T-cell (primary cell): Measurements from ENCODE around the gene GABRB3. TPM values are rescaled to one million over a fixed set of nuclear protein-coding genes. Genes with fewer than 3 reads are reported as not detected.

Experiments
- ATAC-seq, 4 experiments: fragments of 200-7000 bp in 3 of 4; fragments of 150-1000 bp in 1 of 4; cut with Tn5 transposase; replicated peaks in 1 of 4; 1 replicate in 3 of 4; 2 replicates in 1 of 4; pipeline ENCODE4 v1.10.0; 2021; ENCODE audit warnings: moderate library complexity in 3 of 4, mild to moderate bottlenecking in 2 of 4, moderate number of reproducible peaks in 1 of 4
- CTCF ChIA-PET, 2 donors: fragments of 300-600 bp; sonication (Branson Sonifier 250); formaldehyde crosslinking; loops; one replicate each; lab custom pipeline; 2022; ENCODE audit warnings: antibody characterized with exemption in 2 of 2; lab: Charles Lee
- POLR2A ChIA-PET, 2 donors: fragments of 300-600 bp; sonication (Branson Sonifier 250); formaldehyde crosslinking; loops; one replicate each; lab custom pipeline; 2022; ENCODE audit warnings: antibody characterized with exemption in 2 of 2; lab: Charles Lee
- DNase-seq, 35 experiments: peaks; one replicate each; pipeline versions ENCODE4 v3.0.0 to v3.0.0-alpha.2; 2013 to 2023
- H3K27ac ChIP-seq: one replicate; pipeline ENCODE4 v1.5.1; 2013; ENCODE audit warnings: low read length
- H3K27me3 ChIP-seq, 2 experiments: replicated peaks in 1 of 2; 1 replicate in 1 of 2; 2 replicates in 1 of 2; pipeline versions ENCODE4 v1.6.1 to v1.7.0; 2013; ENCODE audit warnings: low read length in 1 of 2, mixed read lengths in 1 of 2; ENCODE audit not compliant: control insufficient read depth in 2 of 2, insufficient read depth in 2 of 2; ENCODE audit errors: extremely low read depth in 1 of 2
- H3K36me3 ChIP-seq, 2 donors: 1 replicate in 1 of 2; 2 replicates in 1 of 2; pipeline versions ENCODE4 v1.6.1 to v1.7.0; 2013; ENCODE audit warnings: low read length in 1 of 2; ENCODE audit not compliant: control insufficient read depth in 2 of 2, insufficient read depth in 1 of 2; ENCODE audit errors: extremely low read depth in 1 of 2
- H3K4me1 ChIP-seq, 2 experiments: 1 replicate in 1 of 2; 2 replicates in 1 of 2; pipeline versions ENCODE4 v1.6.1 to v1.7.0; 2013; ENCODE audit warnings: low read length in 2 of 2, mixed read lengths in 1 of 2; ENCODE audit not compliant: insufficient read depth in 2 of 2, control insufficient read depth in 1 of 2; ENCODE audit errors: extremely low read depth in 1 of 2
- H3K4me3 ChIP-seq, 2 donors: 1 replicate in 1 of 2; 2 replicates in 1 of 2; pipeline versions ENCODE4 v1.5.1 to v1.7.0; 2013; ENCODE audit warnings: mild to moderate bottlenecking in 2 of 2, low read length in 1 of 2, moderate library complexity in 1 of 2; ENCODE audit not compliant: control insufficient read depth in 1 of 2; ENCODE audit errors: extremely low read depth in 1 of 2
- H3K9me3 ChIP-seq: 2 replicates; pipeline ENCODE4 v1.7.0; 2013
- H3K27ac Mint-ChIP-seq, 2 donors: one replicate each; pipeline ENCODE4 v1.8.0; 2020 to 2021; ENCODE audit warnings: mild to moderate bottlenecking in 2 of 2, mixed read lengths in 2 of 2
- H3K27me3 Mint-ChIP-seq, 2 donors: one replicate each; pipeline ENCODE4 v1.8.0; 2021 to 2022; ENCODE audit warnings: mixed read lengths in 2 of 2
- H3K36me3 Mint-ChIP-seq: one replicate; pipeline ENCODE4 v1.8.0; 2021; ENCODE audit warnings: mixed read lengths
- H3K4me1 Mint-ChIP-seq, 3 donors: one replicate each; pipeline ENCODE4 v1.8.0; 2020 to 2022; ENCODE audit warnings: mixed read lengths in 3 of 3, mild to moderate bottlenecking in 1 of 3
- H3K4me3 Mint-ChIP-seq, 3 donors: one replicate each; pipeline ENCODE4 v1.8.0; 2020 to 2022; ENCODE audit warnings: mild to moderate bottlenecking in 3 of 3, mixed read lengths in 3 of 3, moderate library complexity in 3 of 3
- H3K9me3 Mint-ChIP-seq, 3 donors: one replicate each; pipeline ENCODE4 v1.8.0; 2020 to 2022; ENCODE audit warnings: mixed read lengths in 3 of 3
- WGBS: methylation state at CpG from one replicate; pipeline ENCODE4 v1.1.5; 2013; ENCODE audit warnings: missing lambda C conversion rate; ENCODE audit not compliant: insufficient coverage; 5-methylcytosine and 5-hydroxymethylcytosine counted together
- total RNA-seq, 35 experiments: library from RNA in 6 of 35; stranded (reverse) in 6 of 35; fragments of 120-200 nt in 1 of 35; gene quantifications; one replicate each; pipeline versions ENCODE4 v1.2.1 to v1.2.4 and lab custom pipeline; 2013 to 2026

GABRB3 gene
- total RNA-seq: under 1 TPM in 3 of 5 donors, not detected in 2; 0.23 to 0.76 (median 0.54) TPM
- total RNA-seq (2013): 0.09 TPM
- 0 to 0.32 (median 0.05) reads per million in 29 experiments for total RNA-seq (lab: John Stamatoyannopoulos, UW)

GRCh38 chr15:26772154-26773066, at the start of gene GABRB3:
Gene GABRB3 (minus strand): TSS chr15:26773066.
- no peak within 1 kb of the TSS for H3K4me3 ChIP-seq
- DNase-seq (no peak), ATAC-seq (no peak)
- Mint-ChIP-seq H3K36me3 (no peaks in the 10 kb centered on the region), H3K4me3 (peak within 1 kb of the TSS in 1 of 3 donors; percentile 62), H3K9me3 (peaks cover 0 to 3% (median 0%) of the 10 kb centered on the region in 3 donors), H3K27me3 (peaks cover 37 to 43% of the 10 kb centered on the region in 2 donors), H3K27ac (no peak within 1 kb of the TSS), H3K4me1 (peaks cover 0 to 8% (median 3%) of the 10 kb centered on the region in 3 donors)
- H3K4me1 ChIP-seq: no peaks in the 10 kb centered on the region
- ChIA-PET CTCF (no interaction called here), POLR2A (no interaction called here)
- H3K36me3 ChIP-seq: no peaks in the 10 kb centered on the region
- 15% methylated on average over 87 of the region's 112 CpGs for WGBS
- H3K27me3 ChIP-seq: peaks cover 17 to 18% of the 10 kb centered on the region in 2 experiments
- no peak within 1 kb of the TSS for H3K27ac ChIP-seq
- no peaks in the 10 kb centered on the region for H3K9me3 ChIP-seq

- no peak overlapping the region for H3K27ac ChIP-seq
- no peak overlapping the region for H3K4me3 ChIP-seq
- CTCF ChIA-PET: no interaction called here
- H3K36me3 ChIP-seq: no peaks in the 10 kb centered on the region
- no peaks in the 10 kb centered on the region for H3K36me3 Mint-ChIP-seq
- H3K4me1 Mint-ChIP-seq: no peaks in the 10 kb centered on the region
- POLR2A ChIA-PET: interaction anchor here in 1 of 2 donors (0.7 kb wide), 1 partner anchor 947 kb away, joined by 5 read pairs; no protein-coding TSS in a partner anchor
- no peak overlapping the region for H3K4me3 Mint-ChIP-seq
- H3K27me3 ChIP-seq: peaks cover 0 to 5% of the 10 kb centered on the region in 2 experiments
- no peak overlapping the region for H3K27ac Mint-ChIP-seq
- H3K9me3 Mint-ChIP-seq: peaks cover 5 to 22% (median 9%) of the 10 kb centered on the region in 3 donors
- H3K4me1 ChIP-seq: no peaks in the 10 kb centered on the region
- no peak for DNase-seq
- no peak for ATAC-seq
- WGBS: 71% methylated on average over 10 of the region's 15 CpGs
- H3K9me3 ChIP-seq: no peaks in the 10 kb centered on the region
- H3K27me3 Mint-ChIP-seq: no peaks in the 10 kb centered on the region
These were observed 34.9 kb upstream of the GABRB3 start for GRCh38 chr15:26807517-26808427.

- Mint-ChIP-seq H3K27me3 (no peaks in the 10 kb centered on the region), H3K4me1 (no peaks in the 10 kb centered on the region), H3K9me3 (peaks cover 3 to 15% (median 9%) of the 10 kb centered on the region in 3 donors), H3K36me3 (no peaks in the 10 kb centered on the region), H3K4me3 (no peak overlapping the region), H3K27ac (no peak overlapping the region)
- DNase-seq (no peak), ATAC-seq (no peak)
- peaks cover 0 to 5% of the 10 kb centered on the region in 2 experiments for H3K27me3 ChIP-seq
- H3K4me3 ChIP-seq: no peak overlapping the region
- H3K9me3 ChIP-seq: no peaks in the 10 kb centered on the region
- POLR2A ChIA-PET: no interaction called here
- 79% methylated on average over 3 of the region's 5 CpGs for WGBS
- no peaks in the 10 kb centered on the region for H3K4me1 ChIP-seq
- H3K36me3 ChIP-seq: no peaks in the 10 kb centered on the region
- CTCF ChIA-PET: interaction anchor here in 1 of 2 donors (0.6 kb wide), 1 partner anchor 685 kb away, joined by 3 read pairs; no protein-coding TSS in a partner anchor
- no peak overlapping the region for H3K27ac ChIP-seq
These were observed 33.7 kb upstream of the GABRB3 start for GRCh38 chr15:26806574-26806973.

GRCh38 chr15:26806151-26806550, 33.3 kb upstream of the GABRB3 start:
- no peaks in the 10 kb centered on the region for H3K36me3 ChIP-seq
- H3K9me3 ChIP-seq: no peaks in the 10 kb centered on the region
- peaks cover 0 to 5% of the 10 kb centered on the region in 2 experiments for H3K27me3 ChIP-seq
- H3K4me3 Mint-ChIP-seq: no peak overlapping the region
- no peaks in the 10 kb centered on the region for H3K4me1 Mint-ChIP-seq
- whole genome bisulfite sequencing: 33% methylated on average over 2 of the region's 4 CpGs
- CTCF ChIA-PET: interaction anchor here in 1 of 2 donors (0.6 kb wide), 1 partner anchor 685 kb away, joined by 3 read pairs; no protein-coding TSS in a partner anchor
- H3K27ac ChIP-seq: no peak overlapping the region
- POLR2A ChIA-PET: no interaction called here
- peaks cover 3 to 12% (median 9%) of the 10 kb centered on the region in 3 donors for H3K9me3 Mint-ChIP-seq
- H3K36me3 Mint-ChIP-seq: no peaks in the 10 kb centered on the region
- no peaks in the 10 kb centered on the region for H3K4me1 ChIP-seq
- no peaks in the 10 kb centered on the region for H3K27me3 Mint-ChIP-seq
- ATAC-seq (no peak), DNase-seq (no peak)
- no peak overlapping the region for H3K27ac Mint-ChIP-seq
- H3K4me3 ChIP-seq: no peak overlapping the region

- POLR2A ChIA-PET: no interaction called here
- 100% methylated on average over 2 of the region's 5 CpGs for WGBS
These were observed 32.6 kb upstream of the GABRB3 start for GRCh38 chr15:26805470-26805869.

More at GRCh38 chr15:26805470-26805869, 32.6 kb upstream of the GABRB3 start:
- H3K36me3 Mint-ChIP-seq: no peaks in the 10 kb centered on the region
- Histone ChIP-seq H3K4me1 (no peaks in the 10 kb centered on the region), H3K27me3 (peaks cover 0 to 5% of the 10 kb centered on the region in 2 experiments), H3K36me3 (no peaks in the 10 kb centered on the region), H3K27ac (no peak overlapping the region), H3K4me3 (no peak overlapping the region), H3K9me3 (no peaks in the 10 kb centered on the region)
- CTCF ChIA-PET: no interaction called here
- H3K9me3 Mint-ChIP-seq: peaks cover 3 to 11% (median 9%) of the 10 kb centered on the region in 3 donors
- H3K4me3 Mint-ChIP-seq: no peak overlapping the region
- no peak for ATAC-seq
- no peak overlapping the region for H3K27ac Mint-ChIP-seq
- no peaks in the 10 kb centered on the region for H3K27me3 Mint-ChIP-seq
- no peaks in the 10 kb centered on the region for H3K4me1 Mint-ChIP-seq
- DNase-seq: no peak
